GM23338 (cell line): Measurements from ENCODE around the gene AJM1. TPM values are rescaled to one million over a fixed set of nuclear protein-coding genes. Genes with fewer than 3 reads are reported as not detected.

ENCODE experiments used
- ATAC-seq: fragments of 200-7000 bp; cut with Tn5 transposase; 3 replicates; pipeline ENCODE4 v1.9.1; 2020
- DNase-seq: peaks from one replicate; pipeline ENCODE4 v3.0.0-alpha.2; 2015; ENCODE audit warnings: low spot score
- H2AFZ ChIP-seq: fragments of 200-600 bp; sonication (generic); 2 replicates; pipeline ENCODE4 v1.8.0; 2016; ENCODE audit warnings: antibody characterized with exemption, mild to moderate bottlenecking, moderate library complexity
- H3F3A ChIP-seq: fragments of 200-600 bp; sonication (generic); replicated peaks from 2 replicates; pipeline ENCODE4 v1.8.0; 2017; ENCODE audit warnings: antibody characterized with exemption, mixed run types, low read depth
- H3K27ac ChIP-seq: fragments of 200-600 bp; sonication (generic); 2 replicates; pipeline ENCODE4 v1.6.1; 2016; ENCODE audit warnings: low read depth
- H3K27me3 ChIP-seq: fragments of 200-600 bp; sonication (generic); 2 replicates; pipeline ENCODE4 v1.8.0; 2016; ENCODE audit warnings: mild to moderate bottlenecking, mixed run types, moderate library complexity; ENCODE audit not compliant: insufficient read depth
- H3K36me3 ChIP-seq: fragments of 200-600 bp; sonication (generic); 2 replicates; pipeline ENCODE4 v1.8.0; 2016; ENCODE audit warnings: mild to moderate bottlenecking; ENCODE audit not compliant: insufficient read depth
- H3K4me1 ChIP-seq: fragments of 200-600 bp; sonication (generic); 2 replicates; pipeline ENCODE4 v1.8.0; 2016; ENCODE audit warnings: mild to moderate bottlenecking, moderate library complexity; ENCODE audit not compliant: insufficient read depth
- H3K4me2 ChIP-seq: fragments of 200-600 bp; sonication (generic); 2 replicates; pipeline ENCODE4 v1.7.1; 2017; ENCODE audit warnings: mixed run types
- H3K4me3 ChIP-seq: fragments of 200-600 bp; sonication (generic); 2 replicates; pipeline ENCODE4 v1.6.1; 2016; ENCODE audit warnings: mixed run types
- H3K79me2 ChIP-seq: fragments of 200-600 bp; sonication (generic); replicated peaks from 2 replicates; pipeline ENCODE4 v1.8.0; 2017; ENCODE audit warnings: mild to moderate bottlenecking; ENCODE audit not compliant: insufficient read depth
- H3K9me2 ChIP-seq: fragments of 200-600 bp; sonication (generic); 2 replicates; pipeline ENCODE4 v1.8.0; 2017; ENCODE audit not compliant: insufficient read depth
- H4K20me1 ChIP-seq: fragments of 200-600 bp; sonication (generic); replicated peaks from 2 replicates; pipeline ENCODE4 v1.8.0; 2017; ENCODE audit warnings: mild to moderate bottlenecking; ENCODE audit not compliant: insufficient read depth
- H3K27ac Mint-ChIP-seq: 2 replicates; pipeline ENCODE4 v1.8.0; 2020; ENCODE audit warnings: inconsistent platforms, mild to moderate bottlenecking, moderate library complexity, mixed read lengths
- H3K27me3 Mint-ChIP-seq: 3 replicates; pipeline ENCODE4 v1.8.0; 2022; ENCODE audit warnings: low read depth, mild to moderate bottlenecking, moderate library complexity, mixed read lengths, inconsistent platforms; ENCODE audit not compliant: insufficient read depth, poor library complexity
- H3K36me3 Mint-ChIP-seq: 3 replicates; pipeline ENCODE4 v1.8.0; 2021; ENCODE audit warnings: low read depth, mild to moderate bottlenecking, inconsistent platforms, moderate library complexity, mixed read lengths
- H3K4me1 Mint-ChIP-seq: 3 replicates; pipeline ENCODE4 v1.8.0; 2020; ENCODE audit warnings: mild to moderate bottlenecking, inconsistent platforms, mixed read lengths
- H3K4me3 Mint-ChIP-seq: 3 replicates; pipeline ENCODE4 v1.8.0; 2021; ENCODE audit warnings: moderate library complexity, mild to moderate bottlenecking, inconsistent platforms, mixed read lengths
- H3K9me3 Mint-ChIP-seq: 3 replicates; pipeline ENCODE4 v1.8.0; 2020; ENCODE audit warnings: moderate library complexity, mild to moderate bottlenecking, inconsistent platforms, mixed read lengths
- CREB1 ChIP-seq: fragments of 250-450 bp; sonication (Bioruptor Pico); IDR thresholded peaks from 2 replicates; pipeline ENCODE4 v1.5.0; 2020; ENCODE audit warnings: low read depth, mild to moderate bottlenecking, moderate library complexity
- ETS1 ChIP-seq: IDR thresholded peaks from 2 replicates; pipeline ENCODE4 v1.6.1; 2016; ENCODE audit warnings: antibody characterized with exemption
- EZH2 ChIP-seq: fragments of 200-600 bp; sonication (generic); IDR thresholded peaks from one replicate; pipeline ENCODE4 v1.8.0; 2017; ENCODE audit warnings: antibody characterized with exemption, mild to moderate bottlenecking, low read depth; ENCODE audit not compliant: unreplicated experiment
- EZH2phosphoT487 ChIP-seq: fragments of 200-600 bp; sonication (generic); IDR thresholded peaks from one replicate; pipeline ENCODE4 v1.8.1; 2018; ENCODE audit warnings: antibody characterized with exemption; ENCODE audit not compliant: unreplicated experiment
- JUNB ChIP-seq: IDR thresholded peaks from one replicate; pipeline ENCODE4 v1.6.1; 2016; ENCODE audit warnings: antibody characterized with exemption; ENCODE audit not compliant: unreplicated experiment
- NANOG ChIP-seq: IDR thresholded peaks from 2 replicates; pipeline ENCODE4 v1.6.1; 2016; ENCODE audit warnings: antibody characterized with exemption, borderline replicate concordance
- POLR2AphosphoS5 ChIP-seq: IDR thresholded peaks from 2 replicates; pipeline ENCODE4 v1.6.1; 2016; ENCODE audit warnings: antibody characterized with exemption, low read depth
- REST ChIP-seq: IDR thresholded peaks from one replicate; pipeline ENCODE4 v1.6.1; 2018; ENCODE audit warnings: antibody characterized with exemption; ENCODE audit not compliant: unreplicated experiment
- STAT1 ChIP-seq: IDR thresholded peaks from one replicate; pipeline ENCODE4 v1.6.1; 2016; ENCODE audit warnings: antibody characterized with exemption; ENCODE audit not compliant: unreplicated experiment
- ZNF114 ChIP-seq: fragments of 250-450 bp; sonication (Bioruptor Pico); IDR thresholded peaks from 2 replicates; pipeline ENCODE4 v1.5.0; 2020; ENCODE audit warnings: mild to moderate bottlenecking, moderate library complexity
- ZNF331 ChIP-seq: fragments of 250-450 bp; sonication (Bioruptor Pico); IDR thresholded peaks from 2 replicates; pipeline ENCODE4 v1.5.0; 2020; ENCODE audit warnings: low read depth, mild to moderate bottlenecking, moderate library complexity
- ZNF462 ChIP-seq: fragments of 250-450 bp; sonication (Bioruptor Pico); IDR thresholded peaks from 2 replicates; pipeline ENCODE4 v1.5.0; 2020; ENCODE audit warnings: mild to moderate bottlenecking, moderate library complexity
- polyA plus RNA-seq: library from polyadenylated mRNA; unstranded; fragments of >200 nt; fragmentation: Nextera tagmentation; extraction: Ambion mirVana; gene quantifications from 2 replicates; pipeline ENCODE4 v1.2.1, GENCODE V29; 2016
- total RNA-seq: library from RNA; depleted of rRNA; stranded (reverse); fragments of >200 nt; shearing (Covaris generic); gene quantifications from 2 replicates; pipeline ENCODE4 v1.2.3, GENCODE V29; 2014
- TF ChIP-seq, protein P1 (sequence below), 2 experiments: fragments of 200-600 bp in 1 of 2; sonication (generic) in 1 of 2; conservative IDR thresholded peaks; 2 replicates each; pipeline versions ENCODE4 v1.5.1 to v1.6.1; 2016 to 2017; ENCODE audit warnings: antibody characterized with exemption in 2 of 2, low read depth in 2 of 2, mild to moderate bottlenecking in 2 of 2, moderate library complexity in 1 of 2

Gene AJM1
- total and polyA plus RNA-seq, 2 experiments from 2014 or later: 0.36 to 0.49 TPM

DNA sequence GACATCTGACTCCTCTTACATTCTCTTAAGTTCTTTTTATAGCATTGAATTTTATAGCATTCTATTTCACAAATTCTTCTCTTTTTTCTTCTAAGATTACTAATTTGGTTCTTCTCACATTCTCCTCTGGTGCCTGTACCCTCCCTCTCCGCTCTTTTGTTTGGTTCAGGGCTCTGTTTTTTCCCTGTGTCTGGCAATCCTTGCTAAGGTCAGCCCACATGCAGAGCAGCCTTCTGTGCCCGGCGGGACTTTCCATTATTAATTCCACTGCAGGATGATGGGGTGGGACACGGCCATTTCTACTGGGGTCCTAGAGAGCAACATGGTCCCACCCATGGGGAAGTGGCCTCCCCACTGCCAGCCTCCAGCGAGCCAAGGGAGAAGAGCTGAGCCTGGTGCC is 34.2 kb downstream of the AJM1 start:
- H3K27me3 ChIP-seq: no peaks in the 10 kb centered on the region
- no peaks in the 10 kb centered on the region; the same call in 1 of the 2 replicates for H3F3A ChIP-seq
- no peaks in the 10 kb centered on the region for H3K9me2 ChIP-seq
- H3K4me3 ChIP-seq: no peak overlapping the region
- Mint-ChIP-seq H3K36me3 (peaks cover 7% of the 10 kb centered on the region), H3K4me1 (no peaks in the 10 kb centered on the region), H3K27ac (no peak overlapping the region), H3K27me3 (peaks cover 7% of the 10 kb centered on the region), H3K4me3 (no peak overlapping the region), H3K9me3 (peaks cover 51% of the 10 kb centered on the region)
- no peak overlapping the region for H3K27ac ChIP-seq
- H3K79me2 ChIP-seq: no peaks in the 10 kb centered on the region
- DNase-seq (no peak), ATAC-seq (no peak)
- H2AFZ ChIP-seq: no peak overlapping the region
- H4K20me1 ChIP-seq: no peaks in the 10 kb centered on the region
- no peaks in the 10 kb centered on the region for H3K4me1 ChIP-seq
- TF ChIP-seq REST (no peak), ZNF331 (CRISPR knock-in tag) (no peak), ETS1 (no peak), ZNF462 (CRISPR knock-in tag) (no peak), CREB1 (CRISPR knock-in tag) (no peak), EZH2phosphoT487 (no peak), EZH2 (no peak), STAT1 (no peak), JUNB (no peak), ZNF114 (CRISPR knock-in tag) (no peak), NANOG (no peak), POLR2AphosphoS5 (no peak)
- TF ChIP-seq, protein P1, sequence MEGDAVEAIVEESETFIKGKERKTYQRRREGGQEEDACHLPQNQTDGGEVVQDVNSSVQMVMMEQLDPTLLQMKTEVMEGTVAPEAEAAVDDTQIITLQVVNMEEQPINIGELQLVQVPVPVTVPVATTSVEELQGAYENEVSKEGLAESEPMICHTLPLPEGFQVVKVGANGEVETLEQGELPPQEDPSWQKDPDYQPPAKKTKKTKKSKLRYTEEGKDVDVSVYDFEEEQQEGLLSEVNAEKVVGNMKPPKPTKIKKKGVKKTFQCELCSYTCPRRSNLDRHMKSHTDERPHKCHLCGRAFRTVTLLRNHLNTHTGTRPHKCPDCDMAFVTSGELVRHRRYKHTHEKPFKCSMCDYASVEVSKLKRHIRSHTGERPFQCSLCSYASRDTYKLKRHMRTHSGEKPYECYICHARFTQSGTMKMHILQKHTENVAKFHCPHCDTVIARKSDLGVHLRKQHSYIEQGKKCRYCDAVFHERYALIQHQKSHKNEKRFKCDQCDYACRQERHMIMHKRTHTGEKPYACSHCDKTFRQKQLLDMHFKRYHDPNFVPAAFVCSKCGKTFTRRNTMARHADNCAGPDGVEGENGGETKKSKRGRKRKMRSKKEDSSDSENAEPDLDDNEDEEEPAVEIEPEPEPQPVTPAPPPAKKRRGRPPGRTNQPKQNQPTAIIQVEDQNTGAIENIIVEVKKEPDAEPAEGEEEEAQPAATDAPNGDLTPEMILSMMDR (conservative IDR thresholded peaks at IDR 0.05; ENCODE audit: low read depth in 2 of 2): no peak
- H3K36me3 ChIP-seq: no peaks in the 10 kb centered on the region
- no peak overlapping the region for H3K4me2 ChIP-seq
